Measurements from ENCODE around the gene SEMA4C. TPM values are rescaled to one million over a fixed set of nuclear protein-coding genes. Genes with fewer than 3 reads are reported as not detected.

SEMA4C gene
- total RNA-seq, 4 donors from 2014 or later = 3.6 to 23.9 (median 17.4) TPM

DNA sequence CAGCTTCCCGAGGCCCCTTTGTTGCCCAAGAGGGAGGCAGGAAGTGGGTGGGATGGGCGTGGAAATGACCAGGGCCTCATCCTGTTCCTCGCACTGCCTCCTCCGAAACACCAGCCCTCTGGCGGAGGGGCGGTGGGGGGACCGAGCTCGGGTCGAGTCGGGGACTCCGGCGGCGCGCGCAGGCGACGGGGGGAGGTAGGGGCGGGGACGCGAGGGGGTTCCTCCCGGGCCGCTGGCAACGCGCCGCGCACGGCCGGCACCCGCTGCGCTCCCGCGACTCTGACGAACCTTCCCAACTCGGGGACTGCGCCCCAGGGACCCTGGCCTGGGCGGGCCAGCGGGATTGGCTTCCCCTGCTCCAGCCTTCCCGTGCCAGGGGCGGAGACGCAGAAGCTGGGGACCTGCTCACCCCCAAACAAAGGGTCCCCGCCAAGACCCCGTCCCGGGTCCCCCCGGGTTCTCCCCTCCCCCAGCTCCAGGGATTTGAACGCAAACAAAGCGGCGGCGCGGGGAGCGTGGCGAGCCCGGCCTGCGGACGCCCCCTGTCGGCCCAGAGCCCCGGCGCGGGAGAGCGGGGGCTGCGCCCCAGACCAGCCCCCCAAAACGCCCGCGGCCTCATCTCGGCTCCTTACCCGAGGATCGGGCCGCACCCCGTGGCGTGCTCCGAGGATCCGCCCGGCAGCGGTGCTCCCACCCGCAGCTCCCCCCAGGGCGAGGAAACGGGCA lies 1.2 kb downstream of the SEMA4C start:
- Histone ChIP-seq H3K36me3 (peaks cover 0 to 16% (median 6%) of the 10 kb centered on the region in 4 donors), H3K4me1 (peaks cover 24 to 45% (median 39%) of the 10 kb centered on the region in 4 donors), H3K27me3 (no peaks in the 10 kb centered on the region), H3K4me3 (peak overlapping the region; percentile 73 to 79 (median 77)), H3K27ac (peak overlapping the region; percentile 94 to 100 (median 96)), H3K9me3 (no peaks in the 10 kb centered on the region)
- WGBS, 2 donors (ENCODE audit: low coverage in 1 of 2) = 0% methylated on average over 2 of the region's 76 CpGs; no CpG with 5 or more reads in 1 of the 2 donors
- in situ Hi-C loops (cut with MboI; ENCODE audit: low pct_ligation_motif_present in 1 of 4, low pct_unique_long_range_greater_than_20kb in 1 of 4, low sequenced_read_pairs in 3 of 4) (no loop called here), intact Hi-C loops (cut with DNase I; ENCODE audit: low total_unique reads) (loop anchor here (1.0 kb wide), 1 partner anchor 39 kb away; no protein-coding TSS in a partner anchor)
- TF ChIP-seq POLR2AphosphoS5 (IDR thresholded peaks at IDR 0.05) = peak; percentile 57 to 74 (median 73)
- TF ChIP-seq EP300 (IDR thresholded peaks at IDR 0.05; ENCODE audit: low read depth) = no peak
- TF ChIP-seq, protein P1, sequence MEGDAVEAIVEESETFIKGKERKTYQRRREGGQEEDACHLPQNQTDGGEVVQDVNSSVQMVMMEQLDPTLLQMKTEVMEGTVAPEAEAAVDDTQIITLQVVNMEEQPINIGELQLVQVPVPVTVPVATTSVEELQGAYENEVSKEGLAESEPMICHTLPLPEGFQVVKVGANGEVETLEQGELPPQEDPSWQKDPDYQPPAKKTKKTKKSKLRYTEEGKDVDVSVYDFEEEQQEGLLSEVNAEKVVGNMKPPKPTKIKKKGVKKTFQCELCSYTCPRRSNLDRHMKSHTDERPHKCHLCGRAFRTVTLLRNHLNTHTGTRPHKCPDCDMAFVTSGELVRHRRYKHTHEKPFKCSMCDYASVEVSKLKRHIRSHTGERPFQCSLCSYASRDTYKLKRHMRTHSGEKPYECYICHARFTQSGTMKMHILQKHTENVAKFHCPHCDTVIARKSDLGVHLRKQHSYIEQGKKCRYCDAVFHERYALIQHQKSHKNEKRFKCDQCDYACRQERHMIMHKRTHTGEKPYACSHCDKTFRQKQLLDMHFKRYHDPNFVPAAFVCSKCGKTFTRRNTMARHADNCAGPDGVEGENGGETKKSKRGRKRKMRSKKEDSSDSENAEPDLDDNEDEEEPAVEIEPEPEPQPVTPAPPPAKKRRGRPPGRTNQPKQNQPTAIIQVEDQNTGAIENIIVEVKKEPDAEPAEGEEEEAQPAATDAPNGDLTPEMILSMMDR (IDR thresholded peaks at IDR 0.05) = peak; percentile 55 to 66 (median 61)
- DNase-seq = peak; percentile 85

DNA sequence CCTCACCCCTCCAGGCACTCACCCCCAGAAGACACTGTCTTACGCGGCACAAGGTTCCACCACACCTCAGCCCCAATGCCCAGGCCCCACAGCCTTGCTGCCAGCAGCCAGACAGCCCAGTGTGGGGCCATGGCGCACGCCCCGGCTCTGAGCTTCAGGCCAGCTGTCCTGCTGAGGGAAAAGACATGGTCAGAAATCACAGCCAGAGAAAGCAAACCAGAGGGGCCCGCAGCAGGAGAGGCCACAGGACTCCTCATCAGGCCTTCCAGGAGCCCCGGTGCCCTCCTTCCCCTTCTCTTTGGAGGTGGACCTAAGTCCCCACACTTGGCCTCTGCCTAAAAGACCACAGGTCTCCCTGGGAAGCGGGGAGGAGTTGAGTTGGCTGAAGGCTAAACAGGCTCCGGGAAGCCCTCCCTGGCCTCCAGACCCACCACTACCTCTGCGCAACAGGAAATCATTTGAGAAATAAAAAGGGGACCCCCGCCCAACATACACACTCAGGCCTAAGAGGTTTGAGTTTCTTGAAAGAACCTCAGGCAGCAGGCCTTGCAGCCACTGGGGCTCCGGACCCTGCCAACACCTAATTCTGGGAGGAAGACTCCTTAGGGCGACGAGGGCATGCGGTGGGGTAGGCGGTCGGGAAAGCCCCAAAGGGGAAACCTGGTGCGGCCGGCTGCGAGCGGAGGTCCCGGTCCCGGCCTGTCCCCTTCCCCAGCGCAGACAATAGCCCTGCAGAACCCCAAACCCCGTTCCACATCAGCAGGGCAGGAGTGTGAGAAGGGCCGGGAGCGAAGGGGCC lies 1.9 kb downstream of the SEMA4C start:
- DNase-seq = no peak
- H3K27ac ChIP-seq = peak overlapping the region; percentile 94 to 100 (median 96)
- TF ChIP-seq, protein P1 (IDR thresholded peaks at IDR 0.05) = no peak
- peak; percentile 17 for TF ChIP-seq POLR2A (IDR thresholded peaks at IDR 0.05)
- WGBS, 2 donors (ENCODE audit: low coverage in 1 of 2) = 13% methylated on average over 25 of the region's 27 CpGs; no CpG with 5 or more reads in 1 of the 2 donors
- in situ Hi-C loops (cut with MboI; ENCODE audit: low pct_ligation_motif_present in 1 of 4, low pct_unique_long_range_greater_than_20kb in 1 of 4, low sequenced_read_pairs in 3 of 4) (no loop called here), intact Hi-C loops (cut with DNase I; ENCODE audit: low total_unique reads) (no loop called here)
- no peaks in the 10 kb centered on the region for H3K9me3 ChIP-seq
- peak overlapping the region; percentile 73 to 79 (median 77) for H3K4me3 ChIP-seq
- peaks cover 24 to 43% (median 37%) of the 10 kb centered on the region in 4 donors for H3K4me1 ChIP-seq
- peaks cover 0 to 16% (median 6%) of the 10 kb centered on the region in 4 donors for H3K36me3 ChIP-seq
- H3K27me3 ChIP-seq = no peaks in the 10 kb centered on the region

DNA sequence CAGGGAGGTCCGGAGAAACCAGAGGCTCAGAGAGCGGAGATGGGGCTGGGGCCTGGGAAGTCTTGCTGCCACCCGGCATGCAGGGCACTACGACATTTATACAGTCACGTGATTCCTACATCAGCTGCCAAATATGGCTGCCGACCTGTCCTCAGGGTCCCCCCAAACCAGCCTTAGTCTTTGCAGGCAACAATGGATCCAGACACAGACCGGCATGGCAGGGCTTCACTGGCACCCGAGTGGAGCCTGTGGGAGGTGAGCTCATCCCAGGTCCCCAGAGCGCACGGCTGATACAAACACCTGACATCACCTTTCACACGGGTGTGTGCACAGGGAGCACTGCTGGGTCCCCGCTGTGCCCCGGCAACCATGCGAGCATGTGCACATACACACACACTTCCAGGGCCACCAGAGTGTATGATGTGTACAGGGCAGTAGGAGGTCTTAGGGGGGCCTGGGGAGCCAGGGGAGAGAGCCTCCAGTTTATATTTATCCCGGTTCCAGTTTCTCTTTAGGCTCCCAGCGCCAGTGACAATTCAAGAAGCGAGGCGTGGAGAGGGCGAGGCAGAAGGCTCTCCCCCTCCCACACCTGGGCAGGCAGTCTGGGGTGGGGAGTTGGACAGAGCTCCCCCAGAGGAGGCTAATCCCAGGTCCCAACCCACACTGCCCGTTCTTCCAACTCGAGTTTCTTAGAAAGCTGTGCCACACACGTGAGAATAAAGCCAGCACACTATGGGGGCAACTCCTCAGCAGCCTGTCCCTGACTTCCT lies 2.7 kb downstream of the SEMA4C start:
- Histone ChIP-seq H3K4me1 (peaks cover 24 to 44% (median 39%) of the 10 kb centered on the region in 4 donors), H3K4me3 (peak overlapping the region in 2 of 4 donors; percentile 73 to 78), H3K9me3 (no peaks in the 10 kb centered on the region), H3K27ac (peak overlapping the region; percentile 94 to 100 (median 96)), H3K27me3 (no peaks in the 10 kb centered on the region), H3K36me3 (peaks cover 0 to 16% (median 6%) of the 10 kb centered on the region in 4 donors)
- intact Hi-C loops (cut with DNase I; ENCODE audit: low total_unique reads) (no loop called here), in situ Hi-C loops (cut with MboI; ENCODE audit: low pct_ligation_motif_present in 1 of 4, low pct_unique_long_range_greater_than_20kb in 1 of 4, low sequenced_read_pairs in 3 of 4) (no loop called here)
- TF ChIP-seq POLR2A (IDR thresholded peaks at IDR 0.05) = no peak
- TF ChIP-seq, protein P1 (IDR thresholded peaks at IDR 0.05) = no peak
- TF ChIP-seq POLR2AphosphoS5 (IDR thresholded peaks at IDR 0.05) = no peak
- TF ChIP-seq EP300 (IDR thresholded peaks at IDR 0.05; ENCODE audit: low read depth) = no peak
- no peak for DNase-seq
- 44% methylated on average over 20 of the region's 22 CpGs; no CpG with 5 or more reads in 1 of the 2 donors for WGBS, 2 donors (ENCODE audit: low coverage in 1 of 2)

All from transverse colon (tissue), 4 donors.